DOHH2 (cell line): ENCODE data around the gene ZBTB39.

Source experiments
- H3F3A ChIP-seq: fragments of 200-600 bp; sonication (generic), shearing (Covaris generic); 2 replicates; pipeline ENCODE4 v1.6.0; 2016; ENCODE audit warnings: antibody characterized with exemption, mild to moderate bottlenecking; ENCODE audit not compliant: control insufficient read depth, insufficient read depth
- H3K27ac ChIP-seq: fragments of 200-600 bp; sonication (generic); 2 replicates; pipeline ENCODE4 v1.5.1; 2014; ENCODE audit warnings: low read depth, mild to moderate bottlenecking, low read length, moderate library complexity
- H3K27me3 ChIP-seq: fragments of 200-600 bp; sonication (generic); 2 replicates; pipeline ENCODE4 v1.6.1; 2014; ENCODE audit warnings: mild to moderate bottlenecking, low read length, mixed read lengths; ENCODE audit not compliant: control insufficient read depth
- H3K36me3 ChIP-seq: fragments of 200-600 bp; sonication (generic); 2 replicates; pipeline ENCODE4 v1.6.1; 2014; ENCODE audit warnings: mild to moderate bottlenecking, low read length, moderate library complexity, mixed read lengths; ENCODE audit not compliant: control insufficient read depth
- H3K4me1 ChIP-seq: fragments of 200-600 bp; sonication (generic); 2 replicates; pipeline ENCODE4 v1.6.1; 2014; ENCODE audit warnings: mild to moderate bottlenecking, low read length, mixed read lengths; ENCODE audit not compliant: control insufficient read depth
- H3K4me2 ChIP-seq: fragments of 200-600 bp; sonication (generic); 2 replicates; pipeline ENCODE4 v1.6.0; 2014; ENCODE audit warnings: mild to moderate bottlenecking, low read length, moderate library complexity
- H3K4me3 ChIP-seq: fragments of 200-600 bp; sonication (generic); 2 replicates; pipeline ENCODE4 v1.5.1; 2014; ENCODE audit warnings: mild to moderate bottlenecking, low read length, mixed read lengths
- H3K79me2 ChIP-seq: fragments of 200-600 bp; sonication (generic); 2 replicates; pipeline ENCODE4 v1.6.1; 2014; ENCODE audit warnings: mild to moderate bottlenecking, low read length, mixed read lengths; ENCODE audit not compliant: control insufficient read depth
- H3K9me2 ChIP-seq: fragments of 200-600 bp; sonication (generic); replicated peaks from 2 replicates; pipeline ENCODE4 v1.6.1; 2014; ENCODE audit warnings: mild to moderate bottlenecking, low read length, mixed read lengths; ENCODE audit not compliant: control insufficient read depth
- H3K9me3 ChIP-seq: fragments of 200-600 bp; sonication (generic); 2 replicates; pipeline ENCODE4 v1.6.1; 2014; ENCODE audit warnings: antibody characterized with exemption, low read length, mixed read lengths; ENCODE audit not compliant: control insufficient read depth, insufficient read depth
- H4K20me1 ChIP-seq: fragments of 200-600 bp; sonication (generic); 2 replicates; pipeline ENCODE4 v1.6.0; 2014; ENCODE audit warnings: low read depth, mild to moderate bottlenecking, antibody characterized with exemption, low read length, moderate library complexity; ENCODE audit not compliant: control insufficient read depth, insufficient read depth
- CTCF ChIP-seq: fragments of 200-600 bp; sonication (generic); IDR thresholded peaks from one replicate; pipeline ENCODE4 v1.5.1; 2014; ENCODE audit warnings: antibody characterized with exemption, mild to moderate bottlenecking, low read depth, low read length; ENCODE audit not compliant: poor library complexity, severe bottlenecking
- EZH2phosphoT487 ChIP-seq: fragments of 200-600 bp; sonication (generic); IDR thresholded peaks from 2 replicates; pipeline ENCODE4 v1.6.1; 2017; ENCODE audit warnings: borderline replicate concordance, mild to moderate bottlenecking, antibody characterized with exemption, low read length, moderate library complexity, mixed read lengths

Gene ZBTB39

GRCh38 chr12:57004651-57005050, 1.7 kb downstream of the ZBTB39 start:
- H3K4me2 ChIP-seq, result peak overlapping the region; percentile 95
- H3K79me2 ChIP-seq, result peaks cover 59% of the 10 kb centered on the region
- peaks cover 54% of the 10 kb centered on the region for H3K36me3 ChIP-seq

GRCh38 chr12:57003395-57003794, 3.0 kb downstream of the ZBTB39 start:
- Histone ChIP-seq H3K4me1 (peaks cover 18% of the 10 kb centered on the region), H3K4me3 (no peak overlapping the region), H3K27me3 (no peaks in the 10 kb centered on the region), H3K36me3 (peaks cover 54% of the 10 kb centered on the region), H3K9me3 (no peaks in the 10 kb centered on the region), H3K4me2 (no peak overlapping the region), H3F3A (peaks cover 7% of the 10 kb centered on the region; the same call in 1 of the 2 replicates), H3K27ac (no peak overlapping the region), H4K20me1 (peaks cover 10% of the 10 kb centered on the region; the same call in 1 of the 2 replicates), H3K79me2 (peaks cover 62% of the 10 kb centered on the region), H3K9me2 (no peaks in the 10 kb centered on the region)
- no peak for TF ChIP-seq EZH2phosphoT487
- no peak for TF ChIP-seq CTCF

More at GRCh38 chr12:57004651-57005050, 1.7 kb downstream of the ZBTB39 start:
- H3K27ac ChIP-seq, result no peak overlapping the region
- H3F3A ChIP-seq, result peaks cover 7% of the 10 kb centered on the region; the same call in 1 of the 2 replicates
- no peaks in the 10 kb centered on the region for H3K27me3 ChIP-seq
- TF ChIP-seq EZH2phosphoT487 (no peak), CTCF (no peak)
- H3K4me1 ChIP-seq, result peaks cover 18% of the 10 kb centered on the region
- peaks cover 10% of the 10 kb centered on the region; the same call in 1 of the 2 replicates for H4K20me1 ChIP-seq
- H3K4me3 ChIP-seq, result peak overlapping the region; percentile 91; the same call in 1 of the 2 replicates
- no peaks in the 10 kb centered on the region for H3K9me2 ChIP-seq
- no peaks in the 10 kb centered on the region for H3K9me3 ChIP-seq

GRCh38 chr12:57001448-57001906, 4.9 kb downstream of the ZBTB39 start:
- Histone ChIP-seq H3K36me3 (peaks cover 54% of the 10 kb centered on the region), H4K20me1 (peaks cover 10% of the 10 kb centered on the region; the same call in 1 of the 2 replicates), H3K4me3 (no peak overlapping the region), H3K9me2 (no peaks in the 10 kb centered on the region), H3K4me2 (no peak overlapping the region), H3K9me3 (no peaks in the 10 kb centered on the region), H3K27me3 (no peaks in the 10 kb centered on the region), H3F3A (0 out of 2 replicates have a peak, but pooled peaks cover 3% of the 10 kb centered on the region), H3K27ac (no peak overlapping the region), H3K79me2 (peaks cover 62% of the 10 kb centered on the region), H3K4me1 (peaks cover 10% of the 10 kb centered on the region)
- TF ChIP-seq CTCF (peak; percentile 93), EZH2phosphoT487 (no peak)
